ENCODE measurements around the gene SH3RF3.

SH3RF3 gene

DNA sequence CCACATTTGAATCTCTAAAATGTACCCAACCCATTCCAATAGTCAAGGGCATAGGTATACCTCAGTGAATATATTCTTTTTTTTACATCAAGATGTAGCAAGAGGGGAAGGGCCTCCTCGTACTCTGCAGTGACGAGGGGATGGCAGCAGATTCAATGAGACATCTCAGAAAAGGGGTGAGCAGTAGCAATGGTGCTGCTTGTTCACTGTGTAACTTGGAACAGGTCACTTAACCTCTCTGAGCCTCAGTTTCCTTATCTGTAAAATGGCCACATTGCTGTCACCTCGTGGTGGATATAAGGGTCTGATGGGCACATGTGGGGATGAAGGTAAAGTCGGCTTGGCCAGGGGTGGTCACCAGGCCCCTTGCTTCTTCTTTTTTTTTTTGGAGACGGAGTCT, 263.1 kb downstream of the SH3RF3 start:
- WGBS (ENCODE audit: extremely low coverage, insufficient coverage, insufficient read length), result no CpG with 5 or more reads among the region's 5 CpGs
- no peak overlapping the region for H4K8ac ChIP-seq (ENCODE audit: low read depth, low read length)

DNA sequence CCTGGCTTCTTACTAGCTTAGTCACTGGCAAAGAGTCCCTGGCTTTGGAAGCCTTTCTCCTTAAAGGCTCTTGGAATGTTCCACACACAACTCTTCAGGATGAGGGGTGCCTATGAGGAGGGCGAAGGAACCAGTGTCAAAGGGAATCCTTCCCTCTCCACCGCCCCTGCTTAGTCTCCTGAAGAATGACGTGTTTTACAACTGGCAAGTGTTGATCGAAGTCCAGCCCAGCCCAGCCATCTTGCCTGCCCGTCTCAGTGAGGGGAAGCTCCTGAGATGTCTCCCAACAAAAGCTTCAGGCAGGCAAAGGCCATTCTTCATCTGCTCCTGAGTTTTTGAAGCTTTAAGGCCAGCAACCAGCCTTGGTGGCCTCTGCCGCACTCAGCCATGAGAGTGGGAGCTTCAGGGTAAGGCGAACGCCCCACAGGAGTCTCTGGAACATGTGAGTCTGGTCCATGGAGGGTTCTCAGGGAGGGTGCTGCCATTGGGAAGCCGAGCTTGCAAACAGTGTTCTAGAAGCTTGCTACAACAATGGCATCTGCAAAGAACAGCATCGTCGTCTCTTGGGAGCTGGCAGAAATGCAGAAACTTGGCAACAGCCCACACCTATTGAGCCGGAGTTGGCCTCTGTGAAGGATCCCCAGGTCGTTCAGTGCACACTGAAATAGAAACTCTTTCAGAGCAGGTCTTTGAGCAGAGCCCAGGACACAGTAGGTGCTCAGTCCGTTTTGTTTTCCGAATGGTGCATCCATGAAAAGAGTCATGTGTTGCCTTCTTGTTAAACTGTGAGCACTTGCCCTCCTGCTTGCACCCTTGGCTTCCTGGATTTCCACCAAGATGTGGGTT, 264.0 kb downstream of the SH3RF3 start:
- no peak overlapping the region for H3K27ac ChIP-seq (ENCODE audit: low read depth, low read length)
- no CpG with 5 or more reads among the region's 15 CpGs for WGBS (ENCODE audit: extremely low coverage, insufficient coverage, insufficient read length)
- peaks cover 1% of the 10 kb centered on the region for H3K9me3 ChIP-seq (ENCODE audit: insufficient read depth, low read depth, low read length)

More for the DNA sequence above, 263.1 kb downstream of the SH3RF3 start:
- H3K4me2 ChIP-seq (ENCODE audit: low read length), result no peak overlapping the region
- no peak overlapping the region for H2BK12ac ChIP-seq (ENCODE audit: low read length)
- H2AK5ac ChIP-seq (ENCODE audit: low read length), result no peak overlapping the region
- no peak overlapping the region for H3K9ac ChIP-seq (ENCODE audit: low read length)
- no peaks in the 10 kb centered on the region for H3K36me3 ChIP-seq (ENCODE audit: control insufficient read depth in 1 of 2, insufficient read depth in 2 of 2, low read length in 2 of 2)
- H4K12ac ChIP-seq (ENCODE audit: low read depth, low read length), result no peak overlapping the region
- no peak overlapping the region for H3K27ac ChIP-seq (ENCODE audit: low read depth, low read length)
- no peaks in the 10 kb centered on the region for H3K27me3 ChIP-seq (ENCODE audit: insufficient read depth, low read length)
- no peak overlapping the region for H4K91ac ChIP-seq (ENCODE audit: low read depth, low read length)
- no peak overlapping the region for H3K4ac ChIP-seq (ENCODE audit: low read depth, low read length)
- H3K23ac ChIP-seq (ENCODE audit: low read length), result no peak overlapping the region
- no peak for DNase-seq
- H3K9me3 ChIP-seq (ENCODE audit: insufficient read depth, low read depth, low read length), result peaks cover 3% of the 10 kb centered on the region
- no peaks in the 10 kb centered on the region for H3K79me2 ChIP-seq (ENCODE audit: control insufficient read depth, insufficient read depth, low read length, poor library complexity)
- no peak overlapping the region for H2BK120ac ChIP-seq (ENCODE audit: insufficient read depth, low read length, poor library complexity)
- no peak overlapping the region for H3K18ac ChIP-seq (ENCODE audit: low read length)
- H3K4me1 ChIP-seq (ENCODE audit: control insufficient read depth in 1 of 2, insufficient read depth in 2 of 2, low read length in 2 of 2), result no peaks in the 10 kb centered on the region
- H3K4me3 ChIP-seq (ENCODE audit: low read depth, low read length), result no peak overlapping the region
- H3K79me1 ChIP-seq (ENCODE audit: low read length), result no peaks in the 10 kb centered on the region
- H2BK5ac ChIP-seq (ENCODE audit: low read depth, low read length, poor library complexity), result no peak overlapping the region
- H2AFZ ChIP-seq (ENCODE audit: insufficient read depth, low read length, poor library complexity), result no peak overlapping the region
- no peak overlapping the region for H3K14ac ChIP-seq (ENCODE audit: low read length)

DNA sequence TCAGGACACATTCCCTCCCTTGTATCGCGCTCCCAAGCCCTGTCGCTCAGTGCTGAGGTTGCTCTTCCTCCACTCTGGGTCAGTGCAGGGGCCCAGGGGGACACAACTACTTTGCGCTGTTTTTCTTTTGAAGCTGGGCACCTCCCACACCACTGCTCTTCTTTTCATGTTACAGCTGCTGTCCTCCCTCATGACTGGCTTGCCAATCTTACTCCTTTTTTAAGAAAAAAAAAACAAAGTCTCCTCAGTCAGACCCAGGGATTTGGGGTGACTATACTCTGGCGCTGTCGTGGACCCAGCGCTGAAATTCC, 264.6 kb downstream of the SH3RF3 start:
- no peaks in the 10 kb centered on the region for H3K79me2 ChIP-seq (ENCODE audit: control insufficient read depth, insufficient read depth, low read length, poor library complexity)
- no peak overlapping the region for H2AFZ ChIP-seq (ENCODE audit: insufficient read depth, low read length, poor library complexity)
- H3K4ac ChIP-seq (ENCODE audit: low read depth, low read length), result no peak overlapping the region
- H3K9me3 ChIP-seq (ENCODE audit: insufficient read depth, low read depth, low read length), result peaks cover 1% of the 10 kb centered on the region
- H2BK120ac ChIP-seq (ENCODE audit: insufficient read depth, low read length, poor library complexity), result no peak overlapping the region
- H2BK12ac ChIP-seq (ENCODE audit: low read length), result no peak overlapping the region
- H2AK5ac ChIP-seq (ENCODE audit: low read length), result no peak overlapping the region
- H3K4me2 ChIP-seq (ENCODE audit: low read length), result no peak overlapping the region
- H3K27ac ChIP-seq (ENCODE audit: low read depth, low read length), result no peak overlapping the region
- no peak overlapping the region for H3K4me3 ChIP-seq (ENCODE audit: low read depth, low read length)
- no peak overlapping the region for H4K12ac ChIP-seq (ENCODE audit: low read depth, low read length)
- no peak overlapping the region for H2BK5ac ChIP-seq (ENCODE audit: low read depth, low read length, poor library complexity)
- H3K4me1 ChIP-seq (ENCODE audit: control insufficient read depth in 1 of 2, insufficient read depth in 2 of 2, low read length in 2 of 2), result peaks cover 0 to 2% of the 10 kb centered on the region in 2 experiments
- H4K8ac ChIP-seq (ENCODE audit: low read depth, low read length), result no peak overlapping the region
- no peak for DNase-seq
- no peak overlapping the region for H3K9ac ChIP-seq (ENCODE audit: low read length)
- H3K36me3 ChIP-seq (ENCODE audit: control insufficient read depth in 1 of 2, insufficient read depth in 2 of 2, low read length in 2 of 2), result no peaks in the 10 kb centered on the region
- H3K79me1 ChIP-seq (ENCODE audit: low read length), result no peaks in the 10 kb centered on the region
- H3K27me3 ChIP-seq (ENCODE audit: insufficient read depth, low read length), result no peaks in the 10 kb centered on the region
- WGBS (ENCODE audit: extremely low coverage, insufficient coverage, insufficient read length), result no CpG with 5 or more reads among the region's 7 CpGs
- no peak overlapping the region for H3K14ac ChIP-seq (ENCODE audit: low read length)
- H4K91ac ChIP-seq (ENCODE audit: low read depth, low read length), result no peak overlapping the region
- H3K23ac ChIP-seq (ENCODE audit: low read length), result no peak overlapping the region
- no peak overlapping the region for H3K18ac ChIP-seq (ENCODE audit: low read length)

More for the DNA sequence above, 264.0 kb downstream of the SH3RF3 start:
- H2BK12ac ChIP-seq (ENCODE audit: low read length), result no peak overlapping the region
- H4K8ac ChIP-seq (ENCODE audit: low read depth, low read length), result no peak overlapping the region
- peaks cover 0 to 2% of the 10 kb centered on the region in 2 experiments for H3K4me1 ChIP-seq (ENCODE audit: control insufficient read depth in 1 of 2, insufficient read depth in 2 of 2, low read length in 2 of 2)
- no peak overlapping the region for H3K18ac ChIP-seq (ENCODE audit: low read length)
- H3K79me2 ChIP-seq (ENCODE audit: control insufficient read depth, insufficient read depth, low read length, poor library complexity), result no peaks in the 10 kb centered on the region
- H4K91ac ChIP-seq (ENCODE audit: low read depth, low read length), result no peak overlapping the region
- no peaks in the 10 kb centered on the region for H3K27me3 ChIP-seq (ENCODE audit: insufficient read depth, low read length)
- no peak overlapping the region for H3K23ac ChIP-seq (ENCODE audit: low read length)
- H3K9ac ChIP-seq (ENCODE audit: low read length), result no peak overlapping the region
- no peak overlapping the region for H2BK120ac ChIP-seq (ENCODE audit: insufficient read depth, low read length, poor library complexity)
- DNase-seq, result no peak
- H3K36me3 ChIP-seq (ENCODE audit: control insufficient read depth in 1 of 2, insufficient read depth in 2 of 2, low read length in 2 of 2), result no peaks in the 10 kb centered on the region
- no peak overlapping the region for H2AK5ac ChIP-seq (ENCODE audit: low read length)
- H3K4ac ChIP-seq (ENCODE audit: low read depth, low read length), result no peak overlapping the region
- no peak overlapping the region for H4K12ac ChIP-seq (ENCODE audit: low read depth, low read length)
- no peak overlapping the region for H3K4me3 ChIP-seq (ENCODE audit: low read depth, low read length)
- H2BK5ac ChIP-seq (ENCODE audit: low read depth, low read length, poor library complexity), result no peak overlapping the region
- no peak overlapping the region for H3K4me2 ChIP-seq (ENCODE audit: low read length)
- H3K79me1 ChIP-seq (ENCODE audit: low read length), result no peaks in the 10 kb centered on the region
- no peak overlapping the region for H3K14ac ChIP-seq (ENCODE audit: low read length)
- H2AFZ ChIP-seq (ENCODE audit: insufficient read depth, low read length, poor library complexity), result no peak overlapping the region

DNA sequence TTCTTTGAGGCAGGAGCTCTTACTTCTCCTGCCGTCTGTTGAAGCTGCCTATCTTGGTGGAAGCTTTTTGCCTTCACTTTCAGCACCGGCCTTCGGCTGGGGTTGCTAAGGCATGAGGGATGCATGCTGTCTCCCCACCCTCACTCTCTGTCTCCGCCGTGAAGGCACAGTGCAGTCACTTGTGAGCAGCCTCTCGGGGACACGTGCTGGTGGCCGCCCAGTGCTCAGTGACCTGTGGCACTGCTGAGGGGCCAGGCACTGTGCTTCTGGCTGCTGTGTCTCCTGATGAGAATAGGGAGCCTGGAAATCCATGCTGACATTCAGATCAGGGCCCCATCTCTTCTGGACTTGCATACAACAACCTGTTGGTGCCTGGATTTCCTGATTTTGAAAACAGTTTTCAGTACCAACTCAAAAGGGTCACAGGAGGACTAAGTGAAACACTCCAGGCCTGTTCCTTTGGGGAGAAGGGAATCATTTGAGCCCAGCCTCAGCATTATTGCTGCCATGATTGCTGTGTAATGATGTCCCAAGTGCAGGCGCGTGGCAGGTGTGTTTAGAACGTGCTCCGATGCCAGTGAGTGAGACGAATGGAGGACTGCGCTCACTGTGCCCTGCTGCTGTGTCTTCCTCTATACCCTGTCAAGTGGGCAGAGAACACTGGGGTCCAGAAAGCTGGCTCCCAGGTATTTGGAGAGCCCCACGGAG, 266.6 kb downstream of the SH3RF3 start:
- H3K27me3 ChIP-seq (ENCODE audit: insufficient read depth, low read length), result no peaks in the 10 kb centered on the region
- no peak overlapping the region for H4K8ac ChIP-seq (ENCODE audit: low read depth, low read length)
- no peak overlapping the region for H4K12ac ChIP-seq (ENCODE audit: low read depth, low read length)
- H3K79me1 ChIP-seq (ENCODE audit: low read length), result no peaks in the 10 kb centered on the region
- WGBS (ENCODE audit: extremely low coverage, insufficient coverage, insufficient read length), result no CpG with 5 or more reads among the region's 15 CpGs
- no peak overlapping the region for H4K91ac ChIP-seq (ENCODE audit: low read depth, low read length)
- no peak overlapping the region for H3K14ac ChIP-seq (ENCODE audit: low read length)
- H2BK12ac ChIP-seq (ENCODE audit: low read length), result no peak overlapping the region
- DNase-seq, result no peak
- no peak overlapping the region for H3K23ac ChIP-seq (ENCODE audit: low read length)
- H3K4me1 ChIP-seq (ENCODE audit: control insufficient read depth in 1 of 2, insufficient read depth in 2 of 2, low read length in 2 of 2), result peaks cover 0 to 2% of the 10 kb centered on the region in 2 experiments
- no peak overlapping the region for H3K4me2 ChIP-seq (ENCODE audit: low read length)
- no peak overlapping the region for H3K4me3 ChIP-seq (ENCODE audit: low read depth, low read length)
- no peak overlapping the region for H3K27ac ChIP-seq (ENCODE audit: low read depth, low read length)
- H2AK5ac ChIP-seq (ENCODE audit: low read length), result no peak overlapping the region
- no peak overlapping the region for H3K9ac ChIP-seq (ENCODE audit: low read length)
- no peaks in the 10 kb centered on the region for H3K36me3 ChIP-seq (ENCODE audit: control insufficient read depth in 1 of 2, insufficient read depth in 2 of 2, low read length in 2 of 2)
- peaks cover 5% of the 10 kb centered on the region for H3K9me3 ChIP-seq (ENCODE audit: insufficient read depth, low read depth, low read length)
- no peaks in the 10 kb centered on the region for H3K79me2 ChIP-seq (ENCODE audit: control insufficient read depth, insufficient read depth, low read length, poor library complexity)
- no peak overlapping the region for H2BK5ac ChIP-seq (ENCODE audit: low read depth, low read length, poor library complexity)
- no peak overlapping the region for H3K4ac ChIP-seq (ENCODE audit: low read depth, low read length)
- H3K18ac ChIP-seq (ENCODE audit: low read length), result no peak overlapping the region
- H2BK120ac ChIP-seq (ENCODE audit: insufficient read depth, low read length, poor library complexity), result no peak overlapping the region
- H2AFZ ChIP-seq (ENCODE audit: insufficient read depth, low read length, poor library complexity), result no peak overlapping the region

All from trophoblast cell (in vitro differentiated cells and primary cell).